NOMO-1 treated with dmso at 0.1 percent for 144 hours (cell line): ENCODE results near the gene TMIGD1.
"Not testable (repeated sequence)": the region's sequence is repeated elsewhere in the genome, so short reads cannot be mapped to it uniquely, and the experiment has no call there.

Source experiments
- DNase-seq: peaks from one replicate; lab custom pipeline; 2025; ENCODE audit not compliant: unreplicated experiment; lab: John Stamatoyannopoulos, UW

TMIGD1 gene

GRCh38 chr17:30360086-30360808, 26.4 kb upstream of the TMIGD1 start:
- peak; percentile 72 for DNase-seq

GRCh38 chr17:30358055-30358760, 24.4 kb upstream of the TMIGD1 start:
- DNase-seq, result no peak

GRCh38 chr17:30357476-30357875, 23.6 kb upstream of the TMIGD1 start:
- no peak for DNase-seq

GRCh38 chr17:30354701-30355100, 20.8 kb upstream of the TMIGD1 start:
- DNase-seq, result no peak

- DNase-seq, result no peak
Measured at GRCh38 chr17:30352240-30352814, 18.5 kb upstream of the TMIGD1 start.

GRCh38 chr17:30351735-30352134, 17.9 kb upstream of the TMIGD1 start:
- peak; percentile 16 for DNase-seq

- DNase-seq, result peak; percentile 53
Measured at GRCh38 chr17:30351263-30351662, 17.4 kb upstream of the TMIGD1 start.

GRCh38 chr17:30349252-30349651, 15.4 kb upstream of the TMIGD1 start:
- DNase-seq, result no peak

GRCh38 chr17:30347488-30347887, 13.6 kb upstream of the TMIGD1 start:
- DNase-seq, result no peak

- DNase-seq, result no peak
Measured at GRCh38 chr17:30346221-30346795, 12.5 kb upstream of the TMIGD1 start.

- DNase-seq, result no peak
Measured at GRCh38 chr17:30345527-30346075, 11.7 kb upstream of the TMIGD1 start.

- DNase-seq, result no peak
Measured at GRCh38 chr17:30345089-30345433, 11.2 kb upstream of the TMIGD1 start.

- peak; percentile 77 for DNase-seq
Measured at GRCh38 chr17:30344283-30345088, 10.6 kb upstream of the TMIGD1 start.

GRCh38 chr17:30343796-30344195, 9.9 kb upstream of the TMIGD1 start:
- DNase-seq, result no peak

GRCh38 chr17:30343244-30343643, 9.4 kb upstream of the TMIGD1 start:
- not testable (repeated sequence) for DNase-seq

- no peak for DNase-seq
Measured at GRCh38 chr17:30341703-30342249, 7.9 kb upstream of the TMIGD1 start.

GRCh38 chr17:30340801-30341356, 7.0 kb upstream of the TMIGD1 start:
- DNase-seq, result no peak

GRCh38 chr17:30339086-30339485, 5.2 kb upstream of the TMIGD1 start:
- no peak for DNase-seq

- no peak for DNase-seq
Measured at GRCh38 chr17:30337393-30337999, 3.6 kb upstream of the TMIGD1 start.
